Astrocyte (in vitro differentiated cells and primary cell): ENCODE measurements around the gene CCDC174. TPM values are rescaled to one million over a fixed set of nuclear protein-coding genes. Genes with fewer than 3 reads are reported as not detected.

Experiments
- DNase-seq: peaks from one replicate; pipeline ENCODE4 v3.0.0-alpha.2; 2010; ENCODE audit warnings: low read depth
- FAIRE-seq: peaks from 2 replicates; lab custom pipeline; 2011; peaks lifted over from hg19 to GRCh38; lab: Jason Lieb, UNC
- H2AFZ ChIP-seq: 2 replicates; pipeline ENCODE4 v1.6.0; 2012; ENCODE audit warnings: low read depth, low read length, inconsistent platforms
- H3K27ac ChIP-seq: 2 replicates; pipeline ENCODE4 v1.5.1; 2011; ENCODE audit warnings: low read depth, low read length, inconsistent platforms
- H3K27me3 ChIP-seq: 2 replicates; pipeline ENCODE4 v1.6.0; 2011; ENCODE audit warnings: low read length, inconsistent platforms; ENCODE audit not compliant: insufficient read depth
- H3K36me3 ChIP-seq: 2 replicates; pipeline ENCODE4 v1.5.1; 2011; ENCODE audit warnings: low read length, inconsistent platforms; ENCODE audit not compliant: insufficient read depth
- H3K4me1 ChIP-seq: 2 replicates; pipeline ENCODE4 v1.5.1; 2011; ENCODE audit warnings: low read length, inconsistent platforms; ENCODE audit not compliant: insufficient read depth
- H3K4me2 ChIP-seq: 2 replicates; pipeline ENCODE4 v1.6.0; 2012; ENCODE audit warnings: low read length, inconsistent platforms
- H3K4me3 ChIP-seq: 2 replicates; pipeline ENCODE4 v1.5.1; 2011; ENCODE audit warnings: low read depth, mild to moderate bottlenecking, low read length, inconsistent platforms; ENCODE audit not compliant: insufficient read depth
- H3K79me2 ChIP-seq: 2 replicates; pipeline ENCODE4 v1.6.0; 2012; ENCODE audit warnings: mild to moderate bottlenecking, low read length, inconsistent platforms; ENCODE audit not compliant: insufficient read depth
- H3K9ac ChIP-seq: 2 replicates; pipeline ENCODE4 v1.6.0; 2012; ENCODE audit warnings: mild to moderate bottlenecking, low read length, inconsistent platforms
- H3K9me3 ChIP-seq: 2 replicates; pipeline ENCODE4 v1.5.1; 2012; ENCODE audit warnings: low read depth, mild to moderate bottlenecking, low read length, inconsistent platforms; ENCODE audit not compliant: insufficient read depth
- H4K20me1 ChIP-seq: 2 replicates; pipeline ENCODE4 v1.6.0; 2012; ENCODE audit warnings: low read length, inconsistent platforms; ENCODE audit not compliant: insufficient read depth
- H3K27ac Mint-ChIP-seq: one replicate; pipeline ENCODE4 v1.8.0; 2021; ENCODE audit warnings: mild to moderate bottlenecking, mixed read lengths; ENCODE audit not compliant: unreplicated experiment
- H3K27me3 Mint-ChIP-seq: one replicate; pipeline ENCODE4 v1.8.0; 2021; ENCODE audit warnings: low read depth, mixed read lengths; ENCODE audit not compliant: unreplicated experiment
- H3K36me3 Mint-ChIP-seq: one replicate; pipeline ENCODE4 v1.8.0; 2021; ENCODE audit warnings: low read depth, mixed read lengths; ENCODE audit not compliant: unreplicated experiment
- H3K4me1 Mint-ChIP-seq: one replicate; pipeline ENCODE4 v1.8.0; 2021; ENCODE audit warnings: low read depth, mixed read lengths; ENCODE audit not compliant: unreplicated experiment
- H3K4me3 Mint-ChIP-seq: one replicate; pipeline ENCODE4 v1.8.0; 2021; ENCODE audit warnings: mild to moderate bottlenecking, moderate library complexity, mixed read lengths; ENCODE audit not compliant: unreplicated experiment
- H3K9me3 Mint-ChIP-seq: one replicate; pipeline ENCODE4 v1.8.0; 2021; ENCODE audit warnings: mild to moderate bottlenecking, mixed read lengths; ENCODE audit not compliant: unreplicated experiment
- CTCF ChIP-seq: IDR thresholded peaks from 2 replicates; pipeline ENCODE4 v1.5.1; 2011; ENCODE audit warnings: low read depth, mild to moderate bottlenecking, inconsistent platforms, low read length, moderate library complexity; ENCODE audit not compliant: insufficient read depth
- EZH2 ChIP-seq: IDR thresholded peaks from 2 replicates; pipeline ENCODE4 v1.6.1; 2012; ENCODE audit warnings: mild to moderate bottlenecking, low read length, inconsistent platforms; ENCODE audit not compliant: insufficient read depth
- total RNA-seq: library from RNA; stranded (reverse); gene quantifications from 2 replicates; pipeline ENCODE4 v1.2.1, GENCODE V29; 2021

The CCDC174 gene
- total RNA-seq, 1 donor from 2014 or later, result 17.4 TPM

GRCh38 chr3:14721126-14721864 is 69.7 kb downstream of the CCDC174 start:
- peaks cover 11% of the 10 kb centered on the region for H3K36me3 Mint-ChIP-seq
- Histone ChIP-seq H3K36me3 (no peaks in the 10 kb centered on the region), H3K27ac (no peak overlapping the region), H3K4me3 (no peak overlapping the region), H2AFZ (no peak overlapping the region), H4K20me1 (no peaks in the 10 kb centered on the region), H3K4me2 (no peak overlapping the region), H3K79me2 (no peaks in the 10 kb centered on the region), H3K27me3 (no peaks in the 10 kb centered on the region), H3K9ac (no peak overlapping the region), H3K9me3 (no peaks in the 10 kb centered on the region), H3K4me1 (no peaks in the 10 kb centered on the region)
- peaks cover 6% of the 10 kb centered on the region for H3K27me3 Mint-ChIP-seq
- H3K4me1 Mint-ChIP-seq, result peaks cover 29% of the 10 kb centered on the region
- no peak overlapping the region for H3K4me3 Mint-ChIP-seq
- H3K27ac Mint-ChIP-seq, result no peak overlapping the region
- no peak for FAIRE-seq
- DNase-seq, result no peak
- TF ChIP-seq CTCF, result no peak
- no peak for TF ChIP-seq EZH2
- no peaks in the 10 kb centered on the region for H3K9me3 Mint-ChIP-seq

Other genes with a start within 250 kb of the CCDC174 start
- 18.6 and 24.2 TPM in 2 replicates for gene SLC6A6, start 249.2 kb upstream of the CCDC174 start, total RNA-seq
- 3.1 and 3.3 TPM in 2 replicates for gene GRIP2, start 111.4 kb upstream of the CCDC174 start, total RNA-seq
- gene C3orf20, start 23.4 kb downstream of the CCDC174 start, total RNA-seq, result 0.16 TPM in 1 of 2 replicates, not detected in the other
- gene FGD5, start 167.2 kb downstream of the CCDC174 start, total RNA-seq, result 2.0 and 2.6 TPM in 2 replicates